Endothelial cell of umbilical vein (primary cell): ENCODE results near the gene BCO1. TPM values are rescaled to one million over a fixed set of nuclear protein-coding genes. Genes with fewer than 3 reads are reported as not detected.
"Not testable (repeated sequence)": the region's sequence is repeated elsewhere in the genome, so short reads cannot be mapped to it uniquely, and the experiment has no call there.

Experiments
- BruUV-seq: library from RNA; stranded (reverse); fragments of 400-500 nt; replicated peaks from 2 replicates; lab custom pipeline; 2021; lab: Mats Ljungman, UMichigan
- CTCF ChIA-PET: fragments of 300-600, 350-600 bp; sonication (Branson Sonifier 250); formaldehyde crosslinking; loops from one replicate; lab custom pipeline; 2021; ENCODE audit warnings: antibody characterized with exemption, inconsistent platforms; lab: Charles Lee
- POLR2A ChIA-PET: fragments of 300-600, 350-600 bp; sonication (Branson Sonifier 250); formaldehyde crosslinking; loops from one replicate; lab custom pipeline; 2021; ENCODE audit warnings: antibody characterized with exemption, inconsistent platforms; lab: Charles Lee
- DNase-seq: peaks from one replicate; pipeline ENCODE4 v3.0.0-alpha.2; 2011; ENCODE audit warnings: low read depth, low spot score
- FAIRE-seq: peaks from 2 replicates; lab custom pipeline; 2011; peaks lifted over from hg19 to GRCh38; lab: Jason Lieb, UNC
- H2AFZ ChIP-seq: 2 replicates; pipeline ENCODE4 v1.6.0; 2012; ENCODE audit warnings: low read depth, low read length, control low read depth, inconsistent platforms
- H3K27ac ChIP-seq: 2 replicates; pipeline ENCODE4 v1.5.1; 2011; ENCODE audit warnings: low read depth, mild to moderate bottlenecking, control low read depth, low read length, moderate library complexity; ENCODE audit not compliant: insufficient read depth
- H3K27me3 ChIP-seq, 2 experiments: 2 replicates each; pipeline versions ENCODE4 v1.6.0 to v1.6.1; 2011; ENCODE audit warnings: low read length in 2 of 2, mixed read lengths in 1 of 2; ENCODE audit not compliant: control insufficient read depth in 2 of 2, insufficient read depth in 2 of 2
- H3K36me3 ChIP-seq, 2 experiments: 2 replicates in 1 of 2; 3 replicates in 1 of 2; pipeline ENCODE4 v1.5.1; 2011; ENCODE audit warnings: low read length in 2 of 2, mild to moderate bottlenecking in 1 of 2, moderate library complexity in 1 of 2; ENCODE audit not compliant: control insufficient read depth in 2 of 2, insufficient read depth in 2 of 2; ENCODE audit errors: extremely low read depth in 1 of 2
- H3K4me1 ChIP-seq: 3 replicates; pipeline ENCODE4 v1.5.1; 2011; ENCODE audit warnings: mild to moderate bottlenecking, low read length; ENCODE audit not compliant: control insufficient read depth, insufficient read depth; ENCODE audit errors: extremely low read depth
- H3K4me2 ChIP-seq: 2 replicates; pipeline ENCODE4 v1.6.1; 2011; ENCODE audit warnings: low read length, control low read depth, mixed read lengths; ENCODE audit not compliant: insufficient read depth
- H3K4me3 ChIP-seq, 3 experiments: fragments of 200-600 bp in 1 of 3; sonication (generic), shearing (Covaris generic) in 1 of 3; replicated peaks in 1 of 3; 2 replicates each; pipeline ENCODE4 v1.5.1; 2011 to 2016; ENCODE audit warnings: control low read depth in 3 of 3, low read length in 3 of 3, mild to moderate bottlenecking in 2 of 3, inconsistent platforms in 1 of 3, low read depth in 1 of 3, moderate library complexity in 1 of 3; ENCODE audit not compliant: insufficient read depth in 1 of 3
- H3K79me2 ChIP-seq: 2 replicates; pipeline ENCODE4 v1.6.0; 2012; ENCODE audit warnings: low read length, inconsistent platforms; ENCODE audit not compliant: control insufficient read depth, insufficient read depth
- H3K9ac ChIP-seq: replicated peaks from 2 replicates; pipeline ENCODE3; 2011; ENCODE audit warnings: low read length, control low read depth; ENCODE audit not compliant: insufficient read depth; ENCODE audit errors: extremely low read depth
- H3K9me1 ChIP-seq: replicated peaks from 3 replicates; pipeline ENCODE4 v1.6.0; 2011; ENCODE audit warnings: mild to moderate bottlenecking, low read length; ENCODE audit not compliant: control insufficient read depth, insufficient read depth; ENCODE audit errors: extremely low read depth
- H3K9me3 ChIP-seq: replicated peaks from 2 replicates; pipeline ENCODE4 v1.5.1; 2012; ENCODE audit warnings: low read length, inconsistent platforms; ENCODE audit not compliant: control insufficient read depth, insufficient read depth
- H4K20me1 ChIP-seq: replicated peaks from 2 replicates; pipeline ENCODE3; 2011; ENCODE audit warnings: mild to moderate bottlenecking, low read length; ENCODE audit not compliant: control insufficient read depth, insufficient read depth; ENCODE audit errors: extremely low read depth
- CTCF ChIP-seq, 2 donors: IDR thresholded peaks; 1 replicate in 1 of 2; 2 replicates in 1 of 2; pipeline ENCODE4 v1.5.1; 2011; ENCODE audit warnings: low read length in 2 of 2, mild to moderate bottlenecking in 2 of 2, moderate library complexity in 2 of 2, control low read depth in 1 of 2, inconsistent platforms in 1 of 2, low read depth in 1 of 2; ENCODE audit not compliant: insufficient read depth in 1 of 2; ENCODE audit errors: extremely low read depth in 1 of 2
- EZH2 ChIP-seq: IDR thresholded peaks from 2 replicates; pipeline ENCODE4 v1.6.1; 2012; ENCODE audit warnings: borderline replicate concordance, low read depth, mild to moderate bottlenecking, moderate library complexity, low read length, inconsistent platforms; ENCODE audit not compliant: severe bottlenecking
- FOS ChIP-seq: IDR thresholded peaks from 2 replicates; pipeline ENCODE4 v1.6.1; 2011; ENCODE audit warnings: mild to moderate bottlenecking, low read length, moderate library complexity, borderline replicate concordance; ENCODE audit not compliant: insufficient read depth
- GATA2 ChIP-seq: IDR thresholded peaks from 2 replicates; pipeline ENCODE4 v1.7.0; 2011; ENCODE audit warnings: low read depth, mild to moderate bottlenecking, moderate library complexity, mixed read lengths, low read length; ENCODE audit not compliant: insufficient read length, insufficient read depth
- JUN ChIP-seq: IDR thresholded peaks from 2 replicates; pipeline ENCODE4 v1.6.1; 2011; ENCODE audit warnings: borderline replicate concordance, low read depth; ENCODE audit not compliant: insufficient read length, insufficient read depth
- MAX ChIP-seq: IDR thresholded peaks from 2 replicates; pipeline ENCODE4 v1.6.1; 2011; ENCODE audit not compliant: insufficient read depth, insufficient read length
- MYC ChIP-seq: IDR thresholded peaks from one replicate; pipeline ENCODE4 v1.6.1; 2011; ENCODE audit warnings: mild to moderate bottlenecking, low read depth, low read length
- POLR2A ChIP-seq: IDR thresholded peaks from 2 replicates; pipeline ENCODE4 v1.6.1; 2012; ENCODE audit warnings: low read depth, mild to moderate bottlenecking, control low read depth, low read length
- POLR2AphosphoS5 ChIP-seq: IDR thresholded peaks from 2 replicates; pipeline ENCODE4 v1.6.1; 2012; ENCODE audit warnings: low read depth, mild to moderate bottlenecking, control low read depth, low read length, moderate library complexity; ENCODE audit not compliant: insufficient read depth
- dilution Hi-C: fragments of 300-500 bp; cut with MboI; formaldehyde crosslinking; loops from one replicate; pipeline ENCODE4 v1.15.0; 2019; ENCODE audit warnings: low sequenced_read_pairs; ENCODE audit not compliant: extremely low pct_ligation_motif_present
- intact Hi-C: fragments of 100-400 bp; cut with micrococcal nuclease; formaldehyde crosslinking; loops from one replicate; pipeline ENCODE4 v1.10.0; 2022
- polyA plus RNA-seq, 4 experiments: library from polyadenylated mRNA; depleted of rRNA in 3 of 4; stranded (reverse) in 3 of 4; unstranded in 1 of 4; fragments of >200 nt; gene quantifications; 2 replicates each; pipeline versions ENCODE4 v1.2.1 to v1.2.3, GENCODE V29; 2011 to 2012; ENCODE audit warnings: missing spikeins in 1 of 4
- total RNA-seq: library from RNA; stranded (reverse); gene quantifications from 2 replicates; pipeline ENCODE4 v1.2.3, GENCODE V29; 2021

Gene BCO1
- total and polyA plus RNA-seq, 2 donors (not counting 3 experiments of a cell fraction or from before 2014, with no cell fraction given): not detected

GRCh38 chr16:81224824-81225223, 13.7 kb upstream of the BCO1 start:
- Histone ChIP-seq H3K4me2 (no peak overlapping the region), H3K9me3 (no peaks in the 10 kb centered on the region), H3K27ac (no peak overlapping the region), H4K20me1 (no peaks in the 10 kb centered on the region), H3K9me1 (no peaks in the 10 kb centered on the region), H3K9ac (no peak overlapping the region), H3K4me1 (no peaks in the 10 kb centered on the region), H2AFZ (no peak overlapping the region), H3K27me3 (peaks cover 0 to 5% of the 10 kb centered on the region in 2 experiments), H3K36me3 (no peaks in the 10 kb centered on the region), H3K4me3 (no peak overlapping the region), H3K79me2 (no peaks in the 10 kb centered on the region)
- DNase-seq (no peak), FAIRE-seq (no peak)
- BruUV-seq: no TSS peak
- intact Hi-C loops: no loop called here
- dilution Hi-C loops: no loop called here
- CTCF ChIA-PET: no interaction called here
- POLR2A ChIA-PET: no interaction called here
- TF ChIP-seq POLR2AphosphoS5 (no peak), POLR2A (no peak), FOS (no peak), MAX (no peak), EZH2 (no peak), MYC (no peak), GATA2 (no peak), CTCF (IDR thresholded peaks at IDR 0.05; ENCODE audit: extremely low read depth in 1 of 2, insufficient read depth in 1 of 2, low read depth in 1 of 2, low read length in 2 of 2) (no peak), JUN (no peak)

GRCh38 chr16:81225697-81226096, 12.8 kb upstream of the BCO1 start:
- CTCF ChIA-PET: interaction anchor here (1.5 kb wide), 2 partner anchors 13 to 36 kb away, joined by 4 to 7 read pairs; no protein-coding TSS in a partner anchor
- H3K36me3 ChIP-seq, H3K27me3 ChIP-seq, H3K9me3 ChIP-seq, H3K9me1 ChIP-seq, H3K4me2 ChIP-seq, H3K4me1 ChIP-seq, H3K4me3 ChIP-seq, H2AFZ ChIP-seq, BruUV-seq, dilution Hi-C loops, H3K79me2 ChIP-seq, H3K27ac ChIP-seq, FAIRE-seq, H3K9ac ChIP-seq, DNase-seq, intact Hi-C loops, POLR2A ChIA-PET, H4K20me1 ChIP-seq: not testable (repeated sequence)
